ENCODE measurements around the gene CUBN. TPM values are rescaled to one million over a fixed set of nuclear protein-coding genes. Genes with fewer than 3 reads are reported as not detected.

CUBN gene
- total and polyA plus RNA-seq, 2 of the 13 experiments (the other 11 are each of a cell fraction or from before 2014, with no cell fraction given), result 0.27 to 0.32 TPM

GRCh38 chr10:17001297-17001744, 128.3 kb downstream of the CUBN start:
- WGBS (ENCODE audit: low lambda C conversion rate), result 67% methylated on average over 9 of the region's 9 CpGs
- Histone ChIP-seq H3K27ac (ENCODE audit: extremely low read length, insufficient read depth, low read length) (no peak overlapping the region), H3K79me2 (ENCODE audit: insufficient read depth, low read length) (no peaks in the 10 kb centered on the region), H3K27me3 (ENCODE audit: control insufficient read depth in 1 of 2, insufficient read depth in 2 of 2, low read length in 2 of 2) (no peaks in the 10 kb centered on the region), H3K9ac (ENCODE audit: insufficient read depth, low read depth, low read length) (no peak overlapping the region), H2AFZ (ENCODE audit: low read length) (no peak overlapping the region), H3K9me3 (ENCODE audit: low read length) (no peaks in the 10 kb centered on the region), H3K4me2 (ENCODE audit: low read depth, low read length) (no peak overlapping the region), H3K4me3 (replicated peaks in 1 of 3; ENCODE audit: insufficient read depth in 1 of 3, low read depth in 2 of 3, low read length in 3 of 3) (no peak overlapping the region), H3K36me3 (replicated peaks in 1 of 2; ENCODE audit: control insufficient read depth in 1 of 2, insufficient read depth in 2 of 2, low read length in 2 of 2) (no peaks in the 10 kb centered on the region), H4K20me1 (ENCODE audit: insufficient read depth, low read length) (no peaks in the 10 kb centered on the region), H3K4me1 (ENCODE audit: insufficient read depth, low read length) (no peaks in the 10 kb centered on the region)
- intact Hi-C loops (cut with micrococcal nuclease; ENCODE audit: unreplicated experiment), result no loop called here
- CTCF ChIA-PET (ENCODE audit: low intra/inter-chr PET ratio, low total read pairs), result no interaction called here
- DNase-seq (ENCODE audit: low spot score), result no peak
- no TSS peak for BruUV-seq (replicated peaks)
- ATAC-seq, result no peak
- POLR2A ChIA-PET, result no interaction called here
- no peak for FAIRE-seq
- in situ Hi-C loops (cut with HindIII; ENCODE audit: extremely low pct_ligation_motif_present, low pct_unique_long_range_greater_than_20kb), result no loop called here
- TF ChIP-seq, protein P1, sequence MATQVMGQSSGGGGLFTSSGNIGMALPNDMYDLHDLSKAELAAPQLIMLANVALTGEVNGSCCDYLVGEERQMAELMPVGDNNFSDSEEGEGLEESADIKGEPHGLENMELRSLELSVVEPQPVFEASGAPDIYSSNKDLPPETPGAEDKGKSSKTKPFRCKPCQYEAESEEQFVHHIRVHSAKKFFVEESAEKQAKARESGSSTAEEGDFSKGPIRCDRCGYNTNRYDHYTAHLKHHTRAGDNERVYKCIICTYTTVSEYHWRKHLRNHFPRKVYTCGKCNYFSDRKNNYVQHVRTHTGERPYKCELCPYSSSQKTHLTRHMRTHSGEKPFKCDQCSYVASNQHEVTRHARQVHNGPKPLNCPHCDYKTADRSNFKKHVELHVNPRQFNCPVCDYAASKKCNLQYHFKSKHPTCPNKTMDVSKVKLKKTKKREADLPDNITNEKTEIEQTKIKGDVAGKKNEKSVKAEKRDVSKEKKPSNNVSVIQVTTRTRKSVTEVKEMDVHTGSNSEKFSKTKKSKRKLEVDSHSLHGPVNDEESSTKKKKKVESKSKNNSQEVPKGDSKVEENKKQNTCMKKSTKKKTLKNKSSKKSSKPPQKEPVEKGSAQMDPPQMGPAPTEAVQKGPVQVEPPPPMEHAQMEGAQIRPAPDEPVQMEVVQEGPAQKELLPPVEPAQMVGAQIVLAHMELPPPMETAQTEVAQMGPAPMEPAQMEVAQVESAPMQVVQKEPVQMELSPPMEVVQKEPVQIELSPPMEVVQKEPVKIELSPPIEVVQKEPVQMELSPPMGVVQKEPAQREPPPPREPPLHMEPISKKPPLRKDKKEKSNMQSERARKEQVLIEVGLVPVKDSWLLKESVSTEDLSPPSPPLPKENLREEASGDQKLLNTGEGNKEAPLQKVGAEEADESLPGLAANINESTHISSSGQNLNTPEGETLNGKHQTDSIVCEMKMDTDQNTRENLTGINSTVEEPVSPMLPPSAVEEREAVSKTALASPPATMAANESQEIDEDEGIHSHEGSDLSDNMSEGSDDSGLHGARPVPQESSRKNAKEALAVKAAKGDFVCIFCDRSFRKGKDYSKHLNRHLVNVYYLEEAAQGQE (IDR thresholded peaks at IDR 0.05; ENCODE audit: borderline replicate concordance in 1 of 2, low read depth in 1 of 2, low read length in 2 of 2), result no peak
- no peak for TF ChIP-seq ZNF761 (CRISPR knock-in tag; conservative IDR thresholded peaks at IDR 0.05)
- TF ChIP-seq, protein P2, sequence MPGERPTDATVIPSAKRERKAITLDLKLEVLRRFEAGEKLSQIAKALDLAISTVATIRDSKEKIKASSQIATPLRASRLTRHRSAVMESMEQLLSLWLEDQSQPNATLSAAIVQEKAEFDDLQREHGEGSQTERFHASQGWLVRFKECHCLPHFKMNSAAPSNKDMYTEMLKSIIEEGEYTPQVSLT (CRISPR knock-in tag; IDR thresholded peaks at IDR 0.05; ENCODE audit: borderline replicate concordance, low read depth), result no peak
- TF ChIP-seq, protein P3, sequence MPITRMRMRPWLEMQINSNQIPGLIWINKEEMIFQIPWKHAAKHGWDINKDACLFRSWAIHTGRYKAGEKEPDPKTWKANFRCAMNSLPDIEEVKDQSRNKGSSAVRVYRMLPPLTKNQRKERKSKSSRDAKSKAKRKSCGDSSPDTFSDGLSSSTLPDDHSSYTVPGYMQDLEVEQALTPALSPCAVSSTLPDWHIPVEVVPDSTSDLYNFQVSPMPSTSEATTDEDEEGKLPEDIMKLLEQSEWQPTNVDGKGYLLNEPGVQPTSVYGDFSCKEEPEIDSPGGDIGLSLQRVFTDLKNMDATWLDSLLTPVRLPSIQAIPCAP (CRISPR knock-in tag; IDR thresholded peaks at IDR 0.05; ENCODE audit: low read depth), result no peak
- TF ChIP-seq HOXD1 (CRISPR knock-in tag; IDR thresholded peaks at IDR 0.05), result no peak
- TF ChIP-seq ZC3H13 (CRISPR knock-in tag; IDR thresholded peaks at IDR 0.05), result no peak
- TF ChIP-seq TGIF2 (CRISPR knock-in tag; IDR thresholded peaks at IDR 0.05), result no peak
- no peak for TF ChIP-seq KLF6 (CRISPR knock-in tag; IDR thresholded peaks at IDR 0.05)
- TF ChIP-seq TCF7L2 (IDR thresholded peaks at IDR 0.05; ENCODE audit: low read depth, low read length), result no peak
- no peak for TF ChIP-seq EED (CRISPR knock-in tag; IDR thresholded peaks at IDR 0.05)
- no peak for TF ChIP-seq KAT8 (CRISPR knock-in tag; IDR thresholded peaks at IDR 0.05)
- no peak for TF ChIP-seq JUN (CRISPR knock-in tag; IDR thresholded peaks at IDR 0.05)
- TF ChIP-seq MED1 (CRISPR knock-in tag; IDR thresholded peaks at IDR 0.05), result no peak
- TF ChIP-seq, protein P4, sequence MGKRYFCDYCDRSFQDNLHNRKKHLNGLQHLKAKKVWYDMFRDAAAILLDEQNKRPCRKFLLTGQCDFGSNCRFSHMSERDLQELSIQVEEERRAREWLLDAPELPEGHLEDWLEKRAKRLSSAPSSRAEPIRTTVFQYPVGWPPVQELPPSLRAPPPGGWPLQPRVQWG (CRISPR knock-in tag; IDR thresholded peaks at IDR 0.05; ENCODE audit: borderline replicate concordance, low read depth), result no peak
- TF ChIP-seq PRPF4 (IDR thresholded peaks at IDR 0.05; ENCODE audit: low read depth, low read length, poor library complexity, severe bottlenecking), result no peak
- TF ChIP-seq ZNF251 (CRISPR knock-in tag; IDR thresholded peaks at IDR 0.05), result no peak
- no peak for TF ChIP-seq ARNT (IDR thresholded peaks at IDR 0.05)
- TF ChIP-seq KDM4B (CRISPR knock-in tag; IDR thresholded peaks at IDR 0.05), result no peak
- TF ChIP-seq ZBTB14 (CRISPR knock-in tag; IDR thresholded peaks at IDR 0.05), result no peak
